ENCODE results near the gene THSD7A. TPM values are rescaled to one million over a fixed set of nuclear protein-coding genes. Genes with fewer than 3 reads are reported as not detected.

THSD7A gene
- total RNA-seq, 1 donor from 2014 or later = 30.5 TPM

GRCh38 chr7:11424006-11424405 lies 408.0 kb downstream of the THSD7A start:
- no peak for DNase-seq (ENCODE audit: low read depth, low spot score)

DNA sequence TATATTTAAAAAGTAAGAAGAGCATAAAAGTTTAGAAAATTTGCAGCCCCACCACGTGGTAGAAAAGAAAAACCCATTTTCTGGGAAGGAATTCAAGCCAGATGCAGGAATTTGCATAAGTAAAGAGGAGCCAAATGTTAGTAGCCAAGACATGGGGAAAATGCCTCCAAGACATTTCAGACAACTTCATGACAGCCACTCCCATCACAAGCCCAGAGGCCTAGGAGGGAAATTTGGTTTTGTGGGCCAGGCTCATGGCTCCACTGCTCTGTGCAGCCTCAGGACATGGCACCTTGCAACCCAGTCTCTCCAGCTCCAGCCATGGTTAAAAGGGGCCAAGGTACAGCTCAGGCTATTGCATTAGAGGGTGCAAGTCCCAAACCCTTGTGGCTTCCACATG lies 411.9 kb downstream of the THSD7A start:
- DNase-seq (ENCODE audit: low read depth, low spot score) = no peak

DNA sequence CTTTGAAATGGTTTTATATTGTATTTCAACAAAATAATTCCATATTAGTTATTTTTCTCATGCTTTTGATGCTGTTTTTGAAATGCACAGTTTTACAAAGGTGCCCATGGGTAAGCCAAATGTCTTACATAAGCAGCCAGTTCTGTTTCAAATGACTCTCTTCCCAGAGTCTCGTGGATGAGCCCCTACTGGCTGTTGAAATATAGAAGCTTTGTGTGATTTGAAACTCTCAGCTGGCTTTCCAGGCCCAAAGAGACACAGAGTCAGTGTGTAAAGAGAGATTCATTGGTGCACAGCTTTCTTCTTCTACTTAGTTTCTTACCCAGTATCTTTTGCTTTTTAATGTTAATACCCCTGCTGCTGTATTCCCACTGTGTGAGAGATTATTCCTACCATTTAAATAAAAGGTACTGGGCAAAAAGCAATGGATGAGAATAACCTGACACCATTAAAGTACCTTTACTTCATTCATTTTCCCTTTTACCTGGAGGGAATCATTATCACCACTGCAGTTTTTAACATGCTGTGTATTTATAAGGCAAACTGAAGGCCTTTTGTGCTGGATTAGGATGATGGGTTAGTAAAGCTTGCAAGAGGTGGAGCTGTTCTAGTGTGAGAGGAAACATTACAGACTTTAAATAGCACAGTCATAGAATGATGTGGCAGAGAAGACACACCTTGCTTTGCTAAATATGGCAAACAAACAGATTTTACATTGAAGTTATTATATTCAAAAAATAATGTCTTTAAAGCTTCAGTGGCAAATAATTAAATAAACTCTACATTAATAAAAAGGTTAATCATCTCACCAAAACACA lies 415.1 kb downstream of the THSD7A start:
- DNase-seq (ENCODE audit: low read depth, low spot score) = no peak

GRCh38 chr7:11415101-11415500 lies 416.9 kb downstream of the THSD7A start:
- no peak for DNase-seq (ENCODE audit: low read depth, low spot score)

DNA sequence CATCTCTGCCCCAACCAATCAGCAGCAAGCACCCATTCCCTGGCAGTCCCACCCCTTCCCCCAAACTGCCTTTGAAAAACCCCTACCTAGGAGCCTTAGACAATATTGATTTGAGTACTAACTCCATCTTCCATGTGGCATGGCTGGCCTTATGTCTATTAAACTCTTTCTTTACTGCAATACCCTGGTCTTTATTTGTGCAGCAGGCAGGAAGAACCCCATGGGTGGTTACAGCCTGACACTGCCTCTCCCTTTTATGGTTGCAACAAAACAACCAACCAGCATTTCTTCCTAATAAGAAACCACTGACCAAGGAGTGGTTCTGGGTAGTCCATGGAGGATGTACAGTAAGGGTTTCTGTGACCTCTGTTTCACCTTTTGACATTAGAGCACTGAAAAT lies 418.1 kb downstream of the THSD7A start:
- DNase-seq (ENCODE audit: low read depth, low spot score) = no peak

DNA sequence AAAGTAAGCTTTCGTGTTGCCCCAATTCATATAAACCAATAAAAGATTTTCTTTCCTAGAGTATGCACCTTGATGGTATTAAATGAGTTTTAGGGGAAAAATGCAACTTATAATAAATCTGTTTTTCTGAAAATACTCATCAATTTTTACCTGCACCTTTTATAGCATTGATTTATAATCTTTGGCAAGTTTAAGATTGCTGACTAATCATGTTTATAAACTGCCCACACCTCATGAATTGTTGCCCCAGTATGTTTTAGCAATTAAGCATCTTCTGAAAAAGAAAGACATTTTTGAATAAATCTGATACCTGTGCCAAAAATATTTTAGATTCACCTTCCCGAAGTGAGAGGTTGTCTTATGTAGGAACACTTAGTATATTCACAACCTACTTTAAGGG lies 420.0 kb downstream of the THSD7A start:
- DNase-seq (ENCODE audit: low read depth, low spot score) = no peak

DNA sequence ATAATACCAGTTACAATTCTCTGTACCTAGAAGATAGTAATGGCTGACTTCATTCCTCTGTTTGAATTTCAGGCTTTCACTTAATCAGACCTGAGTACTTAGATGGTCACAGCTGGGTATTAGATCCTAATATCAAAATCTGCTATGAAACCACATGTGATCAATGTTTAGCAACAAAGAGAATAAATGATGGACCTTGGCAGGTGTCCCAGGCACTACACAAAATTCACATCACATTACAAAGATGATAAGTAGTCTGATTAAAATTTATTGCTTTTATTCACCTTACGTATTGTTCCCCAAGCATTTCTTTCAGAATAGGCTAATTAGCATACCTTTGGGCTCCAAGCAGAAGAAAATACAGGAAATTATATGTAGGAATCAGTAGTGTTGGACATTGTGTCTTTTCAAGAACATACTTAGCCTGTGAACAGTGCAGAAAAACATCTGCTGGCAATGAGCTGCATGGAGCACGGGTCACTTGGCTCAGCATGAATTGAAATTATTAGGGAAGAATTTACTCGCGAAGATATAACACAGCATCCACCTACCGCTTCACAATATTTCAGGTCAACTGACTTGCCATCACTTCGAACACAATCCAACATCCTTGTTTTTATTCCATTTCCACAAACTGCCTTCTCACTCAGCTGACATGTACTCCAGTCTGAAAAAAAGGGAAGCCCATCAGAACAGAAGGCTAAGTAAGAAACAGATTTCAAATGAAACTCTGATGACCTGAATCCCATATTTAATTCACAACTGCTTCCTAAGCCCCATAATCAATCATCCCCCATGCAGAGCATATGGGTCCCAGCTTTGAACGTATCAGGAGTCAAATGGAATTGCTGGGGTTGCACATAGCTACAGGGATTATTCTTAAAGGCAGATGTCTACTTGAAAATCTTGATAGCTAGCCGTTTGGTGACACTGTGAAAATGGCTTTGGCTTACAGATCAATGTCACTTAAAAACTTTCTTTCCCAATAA lies 421.0 kb downstream of the THSD7A start:
- DNase-seq (ENCODE audit: low read depth, low spot score) = no peak

GRCh38 chr7:11404355-11404754 lies 427.6 kb downstream of the THSD7A start:
- no peak for DNase-seq (ENCODE audit: low read depth, low spot score)

GRCh38 chr7:11403781-11404180 lies 428.2 kb downstream of the THSD7A start:
- no peak for DNase-seq (ENCODE audit: low read depth, low spot score)

GRCh38 chr7:11394438-11394837 lies 437.6 kb downstream of the THSD7A start:
- DNase-seq (ENCODE audit: low read depth, low spot score) = no peak

DNA sequence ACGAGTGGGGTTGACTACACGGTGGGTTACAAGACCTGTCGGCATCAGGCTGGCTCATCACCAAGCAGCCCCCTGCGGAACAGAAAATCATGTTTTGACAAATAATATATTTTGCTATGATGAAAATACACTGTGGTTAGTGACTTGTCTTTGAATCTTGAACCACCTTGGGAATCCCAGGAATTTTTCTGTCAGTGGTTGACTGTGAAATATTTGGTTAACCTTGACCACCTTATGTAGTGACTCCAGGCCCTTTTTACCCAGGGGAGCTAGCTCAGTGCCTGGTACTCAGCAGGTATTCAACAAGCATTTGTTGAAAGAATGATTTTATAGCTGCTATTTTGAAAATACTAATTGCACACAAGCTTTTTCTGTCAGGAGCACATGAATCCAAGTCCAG lies 452.4 kb downstream of the THSD7A start:
- DNase-seq (ENCODE audit: low read depth, low spot score) = no peak

DNA sequence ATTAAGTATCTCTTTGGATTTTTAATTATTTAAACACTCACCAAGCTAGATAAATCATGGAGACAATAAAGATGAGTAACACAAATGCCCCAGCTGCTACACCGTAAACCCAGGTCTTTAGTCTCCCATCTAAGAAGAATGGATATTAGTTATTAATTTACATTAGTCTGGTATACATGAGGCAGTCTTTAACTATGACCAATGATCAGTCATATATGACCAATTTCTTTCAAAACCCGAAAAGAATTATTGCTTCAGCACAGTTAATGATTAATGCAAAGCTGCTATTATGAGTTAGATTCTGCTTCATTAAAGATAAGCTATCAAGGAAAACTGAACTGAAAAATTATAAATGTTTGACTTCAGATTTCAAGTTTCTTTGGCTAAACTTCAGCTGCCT lies 455.5 kb downstream of the THSD7A start:
- DNase-seq (ENCODE audit: low read depth, low spot score) = no peak

GRCh38 chr7:11374629-11375028 lies 457.4 kb downstream of the THSD7A start:
- DNase-seq (ENCODE audit: low read depth, low spot score) = no peak

DNA sequence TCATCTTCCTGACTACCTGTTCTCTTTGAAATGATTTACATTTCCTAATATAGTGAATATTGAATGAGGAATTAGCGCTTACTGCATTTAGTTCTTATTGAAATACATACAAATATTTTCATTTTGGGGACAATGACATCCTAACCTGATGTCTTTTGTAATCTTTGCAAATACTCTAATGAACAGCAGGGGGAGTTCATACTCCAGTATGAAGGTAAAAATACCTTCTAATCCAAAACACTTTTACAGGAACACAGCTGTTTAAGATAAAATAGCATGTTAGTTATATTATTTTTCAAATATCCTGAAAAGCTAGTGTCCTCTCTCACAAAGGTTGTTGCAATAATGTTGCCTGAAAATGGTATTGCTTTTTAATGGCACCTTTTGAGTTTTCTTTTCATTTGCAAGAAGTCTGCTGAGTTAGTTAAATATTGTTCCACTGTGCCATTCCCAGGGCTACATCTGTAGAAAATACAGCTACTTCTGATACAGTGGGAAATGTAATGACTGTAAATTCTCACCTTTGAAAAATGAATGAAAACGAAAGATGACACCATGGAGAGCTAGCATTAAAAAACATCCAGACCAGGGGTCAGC lies 458.4 kb downstream of the THSD7A start:
- DNase-seq (ENCODE audit: low read depth, low spot score) = no peak

GRCh38 chr7:11369696-11370095 lies 462.3 kb downstream of the THSD7A start:
- no peak for DNase-seq (ENCODE audit: low read depth, low spot score)

- DNase-seq (ENCODE audit: low read depth, low spot score) = no peak
Measured at GRCh38 chr7:11366118-11366517, 465.9 kb downstream of the THSD7A start.

GRCh38 chr7:11358637-11359036 lies 473.4 kb downstream of the THSD7A start:
- no peak for DNase-seq (ENCODE audit: low read depth, low spot score)

GRCh38 chr7:11355399-11356005 lies 476.5 kb downstream of the THSD7A start:
- DNase-seq (ENCODE audit: low read depth, low spot score) = no peak

GRCh38 chr7:11346302-11346701 lies 485.7 kb downstream of the THSD7A start:
- DNase-seq (ENCODE audit: low read depth, low spot score) = no peak

DNA sequence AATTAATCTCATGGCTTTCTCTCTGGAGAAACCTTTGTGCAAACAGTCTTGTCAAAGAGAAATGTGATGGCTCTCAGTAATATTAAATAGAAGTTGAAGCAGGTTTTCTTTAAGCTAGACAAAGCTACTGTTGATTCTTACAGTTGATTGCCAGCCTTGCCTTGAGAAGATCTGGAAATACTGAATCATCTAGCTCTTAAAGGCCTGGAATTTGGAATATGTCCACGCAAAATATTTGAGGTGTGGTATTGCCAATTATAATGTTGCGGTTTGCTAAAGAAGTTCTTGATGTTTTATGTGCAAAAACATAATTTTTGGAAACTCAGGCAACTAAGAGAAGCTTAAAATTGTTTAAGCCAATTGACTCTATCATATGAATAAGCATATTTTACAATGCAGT lies 486.4 kb downstream of the THSD7A start:
- no peak for DNase-seq (ENCODE audit: low read depth, low spot score)

GRCh38 chr7:11343818-11344413 lies 488.1 kb downstream of the THSD7A start:
- no peak for DNase-seq (ENCODE audit: low read depth, low spot score)
